ENCODE data around the gene SNX22.
A peak's percentile ranks its signal among the peaks of the same experiment; 100 is the strongest.

Gene SNX22

DNA sequence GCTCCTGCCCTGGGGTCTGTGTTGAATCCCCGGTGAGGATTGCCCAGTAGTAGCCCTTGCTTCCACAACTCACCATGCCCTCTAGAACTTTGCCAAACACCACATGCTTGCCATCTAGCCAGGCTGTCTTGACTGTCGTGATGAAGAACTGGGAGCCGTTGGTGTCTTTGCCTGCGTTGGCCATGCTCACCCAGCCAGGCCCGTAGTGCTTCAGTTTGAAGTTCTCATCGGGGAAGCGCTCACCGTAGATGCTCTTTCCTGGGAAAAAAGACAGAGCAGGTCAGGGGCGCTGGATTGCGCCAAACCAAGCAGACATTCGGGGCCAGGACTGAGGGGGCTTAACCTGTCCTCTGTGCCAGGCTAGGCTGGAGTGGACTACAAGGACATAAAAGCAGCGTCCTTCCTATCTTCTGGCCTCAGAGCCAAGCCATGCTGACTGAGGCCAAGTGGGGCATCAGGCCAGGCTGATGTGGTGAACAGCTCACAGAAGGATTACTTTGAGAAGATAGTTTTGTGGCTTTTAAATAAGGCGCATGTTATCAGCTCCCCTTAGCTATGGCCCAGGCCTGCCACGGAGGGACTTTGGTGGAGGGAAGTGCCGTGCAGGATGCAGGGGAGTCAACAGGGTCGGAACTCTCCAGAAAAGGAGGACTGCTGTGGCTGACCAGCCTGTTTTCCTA is 5.3 kb downstream of the SNX22 start:
- TF ChIP-seq POLR2A (IDR thresholded peaks at IDR 0.05; ENCODE audit: low read depth, low read length): no peak
- no peak for FAIRE-seq
- no peak for DNase-seq (ENCODE audit: insufficient read length, low spot score)

DNA sequence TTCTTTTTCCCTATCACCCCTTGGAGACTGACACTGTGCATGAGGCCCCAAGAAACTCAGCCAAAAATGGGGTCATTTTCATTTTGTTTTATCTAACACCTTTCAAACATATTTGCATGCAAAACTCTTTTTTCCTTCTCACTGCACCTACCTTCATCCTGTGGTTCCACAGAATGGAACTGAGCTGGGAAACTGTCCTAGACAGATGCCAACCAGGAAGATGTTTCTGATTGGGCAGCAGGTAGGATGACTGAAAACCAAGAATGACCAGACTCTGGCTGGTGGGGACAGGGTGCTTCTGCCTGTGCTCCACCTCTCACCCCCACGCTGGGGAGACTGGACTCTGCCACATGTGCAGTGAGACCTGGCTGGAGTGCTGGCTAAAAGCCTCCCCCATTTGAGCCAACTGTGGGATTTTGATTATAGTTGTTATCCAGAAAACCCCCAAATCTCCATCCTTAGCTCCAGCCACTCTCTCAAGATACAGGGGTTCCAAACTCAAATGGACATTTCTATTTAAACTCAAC is 6.1 kb downstream of the SNX22 start:
- no peak for FAIRE-seq
- TF ChIP-seq POLR2A (IDR thresholded peaks at IDR 0.05; ENCODE audit: low read depth, low read length): no peak
- no peak for DNase-seq (ENCODE audit: insufficient read length, low spot score)

DNA sequence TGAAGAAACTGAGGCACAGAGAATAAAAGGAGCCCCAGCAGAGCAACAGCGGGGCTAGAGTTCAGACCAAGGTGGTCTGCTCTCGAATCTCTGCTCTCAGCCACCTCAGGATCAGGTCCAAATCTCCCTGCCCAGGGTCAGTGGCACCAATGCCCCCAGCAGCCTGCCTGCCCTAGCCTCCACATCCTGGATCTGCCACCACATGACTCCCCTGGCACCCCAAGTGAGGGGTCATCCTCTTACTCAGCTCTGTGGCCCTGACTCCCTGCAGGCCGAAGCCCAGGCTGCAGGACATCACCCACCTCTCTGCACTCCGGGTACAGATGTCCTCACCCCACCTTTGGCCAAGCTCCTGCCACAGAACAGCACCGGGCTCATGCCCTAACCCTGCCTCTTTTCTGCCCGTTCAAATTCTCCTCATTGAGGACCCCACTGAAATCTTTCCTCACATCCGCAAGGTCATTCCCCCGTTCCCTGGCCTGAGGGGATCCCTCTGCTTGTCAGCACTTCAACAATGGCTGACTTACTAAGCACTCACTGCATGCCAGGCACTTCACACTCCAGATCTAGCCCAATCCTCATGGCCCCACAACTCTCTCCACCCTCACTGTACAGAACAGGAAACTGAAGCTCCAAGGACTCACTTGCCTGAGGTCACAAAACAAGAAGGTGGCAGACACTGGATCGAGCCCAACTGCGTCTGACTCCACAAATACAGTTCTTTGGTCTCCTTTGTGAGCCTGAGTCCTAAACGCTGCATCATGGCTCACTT is 7.0 kb downstream of the SNX22 start:
- FAIRE-seq: no peak
- DNase-seq (ENCODE audit: insufficient read length, low spot score): no peak
- TF ChIP-seq POLR2A (IDR thresholded peaks at IDR 0.05; ENCODE audit: low read depth, low read length): no peak

- no peak for TF ChIP-seq POLR2A (IDR thresholded peaks at IDR 0.05; ENCODE audit: low read depth, low read length)
- DNase-seq (ENCODE audit: insufficient read length, low spot score): no peak
- FAIRE-seq: no peak
Measured at GRCh38 chr15:64161688-64162477, 10.4 kb downstream of the SNX22 start.

GRCh38 chr15:64162478-64162868 is 10.9 kb downstream of the SNX22 start:
- FAIRE-seq: no peak
- TF ChIP-seq POLR2A (IDR thresholded peaks at IDR 0.05; ENCODE audit: low read depth, low read length): no peak
- DNase-seq (ENCODE audit: insufficient read length, low spot score): no peak

DNA sequence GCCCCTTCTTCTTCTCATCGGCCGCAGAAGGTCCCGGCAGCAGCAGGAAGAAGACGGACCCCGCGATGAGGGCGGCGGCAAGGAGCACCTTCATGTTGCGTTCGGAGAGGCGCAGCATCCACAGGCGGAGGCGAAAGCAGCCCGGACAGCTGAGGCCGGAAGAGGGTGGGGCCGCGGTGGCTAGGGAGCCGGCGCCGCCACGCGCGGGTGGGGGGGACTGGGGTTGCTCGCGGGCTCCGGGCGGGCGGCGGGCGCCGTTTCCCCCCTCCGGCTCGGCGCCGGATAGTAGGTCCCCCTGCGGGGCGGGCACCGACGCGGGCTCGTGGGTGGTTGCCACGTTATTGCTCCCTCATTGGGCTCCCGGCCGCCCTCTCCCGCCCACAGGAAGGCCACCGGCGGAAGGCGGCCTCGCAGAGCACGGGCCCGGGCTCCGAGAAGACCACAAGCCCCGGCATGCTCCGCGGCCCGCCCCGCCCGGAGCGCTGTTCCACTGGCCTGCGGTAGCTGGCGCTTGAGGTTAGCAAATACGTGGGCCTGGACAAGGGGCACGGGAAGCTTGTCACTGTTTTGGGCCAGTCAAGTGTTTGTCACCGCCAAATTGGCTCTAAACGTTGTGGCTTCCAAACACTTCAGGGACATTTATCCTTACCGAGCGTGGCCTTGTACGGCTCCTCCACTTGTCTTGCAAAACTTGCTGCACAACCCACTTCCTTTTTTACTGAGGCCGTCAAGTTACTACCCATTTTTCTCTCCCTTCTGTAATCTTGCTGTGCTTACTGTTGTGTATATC is 11.5 kb downstream of the SNX22 start, which contains the start of gene PPIB:
TSS of gene PPIB (minus strand) at position 154 of the 790 bp plus-strand sequence. CDS start at position 118, 36 bp downstream.
- DNase-seq (ENCODE audit: insufficient read length, low spot score) (peak; percentile 89), FAIRE-seq (no peak)
- peak; percentile 96 for TF ChIP-seq POLR2A (IDR thresholded peaks at IDR 0.05; ENCODE audit: low read depth, low read length)

DNA sequence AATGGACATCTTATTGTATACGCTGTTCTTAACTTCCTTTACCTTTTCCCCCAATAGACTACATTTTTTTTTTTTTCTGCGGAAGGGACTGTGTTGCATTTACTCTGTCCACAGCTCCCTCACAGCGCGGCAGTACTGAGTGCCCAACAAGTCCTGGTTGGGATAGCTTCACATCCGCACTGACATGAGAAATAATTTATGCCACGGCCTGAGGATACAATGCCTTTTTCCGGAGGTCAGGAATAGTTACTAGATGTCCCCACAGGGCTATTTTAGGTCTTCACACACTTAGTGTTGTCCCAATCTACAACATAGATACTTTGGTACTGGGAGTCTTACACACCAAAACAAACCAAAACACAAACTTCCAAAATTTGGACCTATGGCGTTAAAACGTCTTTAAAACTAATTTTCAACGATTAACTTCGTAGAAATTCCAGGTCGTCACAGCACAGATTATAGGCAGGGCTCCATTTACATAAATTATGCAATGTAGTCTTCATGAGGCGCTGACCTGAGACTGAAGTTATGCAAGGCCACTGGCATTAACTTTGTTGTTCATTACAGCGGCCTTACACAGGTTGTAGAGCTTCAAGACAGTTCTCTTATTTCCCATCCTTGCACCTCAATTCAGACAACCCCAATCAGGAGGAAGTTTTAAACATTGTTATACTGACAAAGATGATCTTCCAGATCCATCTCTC is 12.3 kb downstream of the SNX22 start:
- no peak for TF ChIP-seq POLR2A (IDR thresholded peaks at IDR 0.05; ENCODE audit: low read depth, low read length)
- no peak for FAIRE-seq
- DNase-seq (ENCODE audit: insufficient read length, low spot score): no peak

DNA sequence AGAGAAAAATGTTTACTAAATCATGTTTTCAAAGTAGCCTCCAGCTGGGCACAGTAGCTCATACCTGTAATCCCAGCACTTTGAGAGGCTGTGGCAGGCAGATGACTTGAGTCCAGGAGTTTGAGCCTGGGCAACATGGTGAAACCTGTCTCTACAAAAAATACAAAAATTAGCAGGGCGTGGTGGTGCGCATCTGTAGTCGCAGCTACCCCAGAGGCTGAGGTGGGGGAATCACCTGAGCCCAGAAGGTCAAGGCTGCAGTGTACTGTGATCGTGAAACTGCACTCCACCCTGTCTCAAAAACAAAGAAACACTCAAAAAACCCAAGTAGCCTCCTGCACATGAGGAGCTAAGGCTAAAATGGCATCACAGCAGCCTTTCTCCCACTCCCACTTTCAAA is 12.9 kb downstream of the SNX22 start:
- no peak for TF ChIP-seq POLR2A (IDR thresholded peaks at IDR 0.05; ENCODE audit: low read depth, low read length)
- DNase-seq (ENCODE audit: insufficient read length, low spot score) (no peak), FAIRE-seq (no peak)

DNA sequence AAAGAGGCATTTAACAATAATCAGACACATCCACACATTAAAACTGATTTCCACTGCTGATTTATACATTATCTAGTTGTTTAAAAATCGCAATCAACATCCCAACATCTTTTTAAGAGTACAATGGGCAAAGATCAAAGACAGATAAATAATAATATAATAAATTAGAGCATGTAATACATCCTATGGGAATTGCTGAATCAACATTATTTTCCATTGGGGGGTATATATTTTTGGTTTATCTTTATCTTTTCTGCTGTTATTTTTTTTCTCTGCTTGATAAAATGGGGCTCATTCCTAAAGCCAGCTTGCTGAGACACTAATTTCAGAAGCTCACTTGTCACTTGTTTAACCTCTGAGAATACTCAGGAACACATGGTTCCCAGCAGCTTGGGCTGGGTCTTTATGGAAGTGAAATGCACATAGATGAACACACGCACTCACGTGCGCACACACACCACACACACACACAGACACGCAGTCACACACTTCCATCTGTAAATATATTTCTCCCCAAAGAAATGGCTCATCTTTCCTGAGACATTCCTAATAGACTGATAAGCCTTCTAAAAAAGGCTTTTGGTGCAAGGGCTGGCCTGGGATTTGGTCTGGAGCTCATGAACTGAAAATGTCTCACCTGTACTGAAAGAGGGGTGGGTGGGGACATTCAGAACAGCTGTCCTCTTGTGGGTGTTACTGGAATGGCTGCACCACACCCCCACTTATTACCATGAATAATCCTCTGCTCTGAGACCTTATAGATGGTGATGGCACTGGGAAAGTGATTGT is 14.8 kb downstream of the SNX22 start:
- DNase-seq (ENCODE audit: insufficient read length, low spot score) (no peak), FAIRE-seq (no peak)
- TF ChIP-seq POLR2A (IDR thresholded peaks at IDR 0.05; ENCODE audit: low read depth, low read length): no peak

DNA sequence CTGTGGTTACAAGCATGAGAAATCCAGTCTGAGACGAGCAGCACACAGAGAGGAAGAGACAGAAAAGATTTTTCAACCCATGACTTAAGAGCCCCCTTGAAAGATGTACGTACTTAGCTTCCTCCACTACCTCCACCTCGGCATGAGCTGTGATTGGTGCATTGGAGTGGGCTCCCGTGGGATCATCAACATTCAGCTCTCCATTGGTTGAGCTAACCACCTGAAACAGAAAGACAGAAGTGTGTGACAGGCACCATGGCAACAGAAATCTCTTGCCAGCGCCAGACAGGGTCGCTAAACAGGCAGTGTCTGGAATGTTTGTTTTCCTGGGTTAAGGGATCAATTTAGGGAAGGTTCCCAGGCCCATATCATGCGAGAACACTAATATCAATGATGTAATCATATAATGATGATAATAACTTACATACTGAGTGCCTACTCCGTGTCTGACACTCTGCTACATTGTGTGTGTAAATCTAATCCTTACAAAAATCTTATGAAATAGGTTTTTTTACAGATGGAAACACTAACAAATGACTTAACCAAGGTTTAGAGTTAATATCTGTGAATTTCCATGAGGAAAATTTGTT is 28.8 kb downstream of the SNX22 start:
- DNase-seq (ENCODE audit: insufficient read length, low spot score): no peak
- FAIRE-seq: no peak
- TF ChIP-seq POLR2A (IDR thresholded peaks at IDR 0.05; ENCODE audit: low read depth, low read length): no peak

- DNase-seq (ENCODE audit: insufficient read length, low spot score): no peak
- FAIRE-seq: no peak
- TF ChIP-seq POLR2A (IDR thresholded peaks at IDR 0.05; ENCODE audit: low read depth, low read length): no peak
Measured at GRCh38 chr15:64182859-64183370, 31.4 kb downstream of the SNX22 start.

Measured in H54 (cell line).